EL (cell line): Measurements from ENCODE around the gene AMHR2.

ENCODE experiments used
- DNase-seq: peaks from one replicate; pipeline ENCODE4 v3.0.0-alpha.2; 2016

The AMHR2 gene

GRCh38 chr12:53453953-53454640, 30.4 kb downstream of the AMHR2 start:
- no peak for DNase-seq

- DNase-seq, result no peak
Measured at GRCh38 chr12:53454707-53455106, 31.1 kb downstream of the AMHR2 start.

GRCh38 chr12:53456654-53457366, 33.2 kb downstream of the AMHR2 start:
- DNase-seq, result no peak

- DNase-seq, result no peak
Measured at GRCh38 chr12:53459097-53459496, 35.4 kb downstream of the AMHR2 start.

GRCh38 chr12:53461059-53461458, 37.4 kb downstream of the AMHR2 start:
- no peak for DNase-seq

GRCh38 chr12:53461591-53461990, 37.9 kb downstream of the AMHR2 start:
- DNase-seq, result no peak

- DNase-seq, result no peak
Measured at GRCh38 chr12:53462935-53463334, 39.3 kb downstream of the AMHR2 start.

GRCh38 chr12:53463802-53464560, 40.3 kb downstream of the AMHR2 start:
- no peak for DNase-seq

- DNase-seq, result no peak
Measured at GRCh38 chr12:53464685-53465418, 41.2 kb downstream of the AMHR2 start.

- DNase-seq, result no peak
Measured at GRCh38 chr12:53465679-53466078, 42.0 kb downstream of the AMHR2 start.

- no peak for DNase-seq
Measured at GRCh38 chr12:53466640-53467039, 43.0 kb downstream of the AMHR2 start.

GRCh38 chr12:53467082-53467481, 43.4 kb downstream of the AMHR2 start:
- no peak for DNase-seq

- DNase-seq, result no peak
Measured at GRCh38 chr12:53467880-53468279, 44.2 kb downstream of the AMHR2 start.

GRCh38 chr12:53468282-53468681, 44.6 kb downstream of the AMHR2 start:
- no peak for DNase-seq

- no peak for DNase-seq
Measured at GRCh38 chr12:53472056-53472582, 48.5 kb downstream of the AMHR2 start.

- DNase-seq, result no peak
Measured at GRCh38 chr12:53474077-53474476, 50.4 kb downstream of the AMHR2 start.

GRCh38 chr12:53474819-53475218, 51.2 kb downstream of the AMHR2 start:
- no peak for DNase-seq

GRCh38 chr12:53476769-53477209, 53.1 kb downstream of the AMHR2 start:
- peak; percentile 50 for DNase-seq

GRCh38 chr12:53478865-53479264, 55.2 kb downstream of the AMHR2 start:
- DNase-seq, result no peak

- no peak for DNase-seq
Measured at GRCh38 chr12:53479331-53479730, 55.7 kb downstream of the AMHR2 start.

- no peak for DNase-seq
Measured at GRCh38 chr12:53480491-53481442, 57.1 kb downstream of the AMHR2 start.
